NCI-H2196 treated with DMSO at 0.1 percent for 48 hours (cell line): ENCODE measurements around the gene ARL9.

ENCODE experiments used
- DNase-seq: peaks from one replicate; lab custom pipeline; 2025; ENCODE audit not compliant: unreplicated experiment; lab: John Stamatoyannopoulos, UW

Gene ARL9

DNA sequence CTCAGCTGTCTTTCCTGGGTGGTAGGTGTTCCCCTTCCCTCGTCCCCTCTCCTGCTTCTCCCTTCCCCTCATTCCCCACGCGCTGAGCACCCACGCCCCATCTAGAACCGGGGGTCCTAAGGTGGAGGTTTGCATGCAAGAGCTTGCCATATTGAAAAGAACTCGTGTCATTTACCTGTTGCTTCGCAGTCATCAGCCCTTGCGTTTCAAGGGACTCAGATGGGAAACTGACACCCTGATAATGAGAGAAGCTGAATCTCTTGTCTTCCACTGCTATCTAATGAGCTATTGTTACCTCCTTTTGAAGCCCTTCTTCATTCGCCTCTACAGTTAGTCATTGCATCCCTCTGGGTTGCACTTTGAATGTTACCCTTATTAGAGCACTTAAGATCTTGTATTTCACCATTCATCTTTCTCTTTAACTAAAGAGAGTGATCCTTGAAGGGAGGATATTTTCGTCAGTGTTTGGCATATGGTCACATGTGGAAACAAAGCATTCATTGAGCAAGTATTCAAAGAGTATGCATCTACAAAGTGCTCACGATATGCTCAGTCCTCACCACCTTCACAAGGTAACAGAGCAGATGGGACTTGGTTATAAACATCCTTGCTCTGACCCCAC is 25.7 kb downstream of the ARL9 start:
- DNase-seq: no peak

DNA sequence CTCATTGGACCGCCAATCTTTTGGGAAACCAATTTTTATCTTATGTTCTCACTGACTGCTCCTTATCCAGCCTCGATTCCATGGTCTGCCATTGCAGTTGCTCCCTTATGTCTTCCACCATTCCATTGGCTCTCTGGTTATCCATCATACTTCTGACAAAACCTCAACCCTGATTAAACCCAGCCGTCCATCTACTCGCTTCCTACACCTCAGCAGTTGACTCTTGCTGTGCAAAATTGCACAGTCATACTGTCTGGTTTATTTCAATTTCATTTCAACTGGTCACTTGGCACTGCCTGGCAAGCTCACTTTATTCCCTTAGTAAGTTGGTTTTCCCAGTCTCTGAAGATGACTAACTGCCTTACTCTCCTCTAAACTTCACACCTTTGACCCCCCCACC is 26.2 kb downstream of the ARL9 start:
- no peak for DNase-seq

DNA sequence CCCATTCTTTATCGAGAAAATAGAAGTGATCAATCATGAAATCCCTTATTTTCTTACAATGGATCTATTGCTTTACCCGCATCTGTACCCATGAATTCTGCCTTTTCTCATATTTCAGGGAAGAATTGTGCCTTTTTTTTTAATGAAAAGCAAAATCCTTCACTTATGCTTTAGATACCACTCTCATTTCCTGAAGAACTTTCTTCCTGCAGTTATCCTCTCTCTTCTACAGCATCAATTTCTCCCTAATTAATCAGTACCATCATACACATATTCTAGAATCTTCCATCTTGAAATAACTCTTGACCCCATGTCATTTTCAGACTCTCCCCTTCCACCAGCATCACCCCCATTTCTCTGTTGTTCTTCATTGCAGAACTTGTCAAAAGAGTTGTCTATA is 26.6 kb downstream of the ARL9 start:
- DNase-seq: no peak

DNA sequence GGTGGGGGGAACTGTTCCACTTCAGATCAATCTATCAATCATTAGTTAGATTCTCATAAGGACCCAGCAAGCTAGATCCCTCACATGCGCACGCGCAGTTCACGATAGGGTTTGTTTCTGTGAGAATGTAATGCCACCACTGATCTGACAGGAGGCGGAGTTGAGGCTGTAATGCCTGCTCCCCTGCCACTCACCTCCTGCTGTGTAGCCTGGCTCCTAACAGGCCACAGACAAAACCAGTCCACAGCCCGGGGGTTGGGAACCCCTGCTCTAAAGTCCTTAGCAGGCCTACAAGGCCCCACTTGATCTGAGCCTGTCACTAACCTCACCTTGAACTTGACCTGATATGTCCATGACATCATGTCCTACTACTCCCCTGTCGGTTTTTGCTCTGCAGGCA is 30.3 kb downstream of the ARL9 start:
- DNase-seq: no peak

DNA sequence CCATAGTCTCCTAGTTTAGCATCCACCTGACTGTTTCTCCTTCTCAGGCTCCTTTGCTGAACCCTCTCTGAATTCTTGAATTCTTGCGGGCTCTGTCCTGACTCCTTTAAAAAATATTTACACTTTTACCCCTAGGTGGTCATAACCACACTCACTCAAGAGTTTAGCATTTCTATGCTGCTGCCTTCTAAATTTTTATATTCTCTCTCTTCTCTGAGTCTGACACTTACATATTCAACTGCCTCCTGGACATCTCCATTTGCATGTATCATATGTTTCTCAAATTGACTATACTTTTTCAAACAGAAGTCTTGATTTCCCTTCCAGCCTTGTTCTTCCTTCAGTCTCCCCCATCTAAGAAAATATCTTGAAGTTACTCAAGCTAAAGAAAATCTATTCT is 31.6 kb downstream of the ARL9 start:
- no peak for DNase-seq

DNA sequence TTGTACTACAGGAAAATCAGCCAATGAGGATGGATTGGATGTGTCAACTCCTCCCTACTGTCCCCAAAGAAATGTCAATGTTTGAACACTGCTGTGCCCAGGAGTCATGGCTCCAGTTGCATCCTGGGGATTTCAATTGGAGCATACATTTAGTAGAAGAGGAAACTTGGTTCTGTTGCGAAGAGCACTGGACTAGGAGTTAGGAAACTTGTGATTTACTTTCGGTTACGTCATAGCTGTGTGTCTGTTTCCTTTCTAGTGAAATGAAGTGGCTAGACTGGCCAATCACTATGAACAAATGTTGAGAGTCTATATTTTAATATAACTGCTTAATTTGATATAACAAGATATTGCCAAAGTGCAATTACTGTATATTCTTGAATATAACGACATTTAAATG is 35.2 kb downstream of the ARL9 start:
- no peak for DNase-seq

DNA sequence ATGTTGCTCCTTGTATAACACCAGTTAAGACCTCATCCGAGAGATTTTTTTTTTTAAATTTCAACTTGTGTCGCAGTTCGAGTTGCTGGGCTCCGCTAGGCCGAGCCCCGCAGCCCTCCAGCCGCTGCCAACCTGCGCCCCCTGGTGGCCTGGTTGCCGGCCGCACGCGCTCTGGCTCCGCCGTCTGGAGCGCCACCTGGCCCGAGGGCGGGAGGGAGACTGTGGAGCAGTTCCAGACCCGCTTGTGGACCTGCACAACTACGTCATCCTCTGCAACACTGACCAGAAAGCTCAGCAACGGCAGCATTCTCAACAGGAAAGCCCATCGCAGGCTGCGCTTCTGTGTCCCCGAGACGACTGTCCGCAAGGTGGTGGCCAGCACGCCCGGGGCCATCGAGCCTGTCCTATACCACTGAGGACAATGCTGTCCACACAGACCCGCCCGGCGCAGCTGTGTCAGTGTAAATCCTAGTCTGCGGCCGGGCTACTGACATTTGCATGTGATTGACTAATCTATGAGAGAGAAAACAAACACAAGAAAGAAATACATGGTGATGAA is 39.1 kb downstream of the ARL9 start:
- peak; percentile 43 for DNase-seq

DNA sequence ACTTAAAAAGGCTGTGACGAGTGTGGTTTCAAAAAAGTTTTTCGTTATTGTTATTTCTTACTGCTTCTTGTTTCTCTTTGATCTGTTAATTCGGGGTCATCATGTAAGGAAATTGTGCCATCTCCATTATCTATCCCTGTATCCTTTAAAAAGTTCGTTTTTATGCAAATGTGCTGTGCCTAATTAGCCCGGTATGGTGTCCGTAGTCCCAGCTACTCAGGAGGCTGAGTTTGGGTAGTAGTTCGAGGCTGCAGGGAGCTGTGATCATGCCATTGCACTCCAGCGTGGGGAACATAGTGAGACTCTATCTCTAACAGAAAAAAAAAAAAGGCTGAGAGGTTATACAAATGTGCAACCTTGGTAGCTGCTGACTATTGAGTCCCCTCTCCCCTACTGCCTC is 45.1 kb downstream of the ARL9 start:
- no peak for DNase-seq

DNA sequence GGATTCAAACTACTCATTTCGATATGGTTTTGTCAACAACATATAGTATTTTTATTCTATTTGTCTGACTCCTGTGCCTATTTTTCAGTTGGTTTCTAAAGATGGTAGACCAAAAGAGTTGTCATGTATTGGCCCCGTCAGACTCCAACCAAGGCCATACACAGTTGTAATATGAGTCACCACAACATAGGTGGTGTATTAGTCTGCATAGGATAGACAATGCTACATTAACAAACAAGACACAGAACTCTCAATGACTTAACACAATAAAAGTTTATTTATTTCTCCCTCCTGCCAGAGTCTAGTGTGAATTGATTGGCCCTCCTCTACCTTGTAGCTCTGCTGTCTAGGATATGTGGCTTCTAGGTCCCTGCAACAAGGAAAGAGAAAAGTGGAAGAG is 45.9 kb downstream of the ARL9 start:
- DNase-seq: no peak

DNA sequence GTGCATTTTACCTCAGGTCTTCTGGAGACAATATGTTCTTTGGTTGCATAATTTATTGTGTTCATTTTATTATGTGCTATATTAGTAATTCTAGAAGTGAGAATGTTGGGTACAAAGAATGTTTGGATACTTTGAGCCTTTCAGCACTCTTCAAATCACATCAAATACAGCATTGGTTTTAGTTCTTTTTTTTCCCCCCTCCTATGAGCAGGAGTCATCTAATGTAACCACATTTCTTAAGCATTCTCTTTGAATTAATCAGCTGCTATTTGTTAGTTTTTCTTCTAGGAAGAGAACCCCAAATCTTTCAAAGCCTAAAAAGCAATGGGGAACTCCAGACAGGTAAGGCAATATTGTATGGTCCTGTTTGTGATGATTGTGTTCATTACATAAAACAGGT is 46.7 kb downstream of the ARL9 start:
- no peak for DNase-seq

DNA sequence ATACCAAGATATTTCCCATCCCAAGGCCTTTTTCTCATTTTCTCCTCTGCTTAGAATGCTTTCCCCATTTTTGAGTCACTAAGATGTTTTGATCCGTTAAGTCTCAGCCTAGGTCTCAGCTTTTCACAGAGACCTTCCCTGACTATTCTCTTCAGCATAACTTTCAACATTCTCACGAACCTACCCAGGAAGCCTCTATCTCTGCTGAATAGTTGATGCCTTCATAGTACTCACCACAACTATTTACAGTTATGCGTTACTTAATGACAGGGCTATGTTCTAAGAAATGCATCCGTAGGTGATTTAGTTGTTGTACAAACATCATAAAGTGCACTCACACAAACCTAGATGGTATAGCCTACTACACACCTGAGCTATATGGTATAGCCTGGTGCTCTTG is 64.5 kb downstream of the ARL9 start:
- no peak for DNase-seq
